SK-N-SH treated with all-trans-retinoic acid at 6 μM for 48 hours (cell line): Measurements from ENCODE around the gene SCAP.

Source experiments
- CREB5 ChIP-seq: fragments of 250-450 bp; sonication (Bioruptor Pico); IDR thresholded peaks from 2 replicates; pipeline ENCODE4 v1.5.1; 2020; ENCODE audit warnings: low read depth, mild to moderate bottlenecking, moderate library complexity
- GLIS3 ChIP-seq: fragments of 250-450 bp; sonication (Bioruptor Pico); IDR thresholded peaks from 2 replicates; pipeline ENCODE4 v1.5.0; 2020; ENCODE audit warnings: mild to moderate bottlenecking, moderate library complexity
- OSR1 ChIP-seq: fragments of 250-450 bp; sonication (Bioruptor Pico); IDR thresholded peaks from 2 replicates; pipeline ENCODE4 v1.8.0; 2022; ENCODE audit warnings: moderate library complexity, mild to moderate bottlenecking, inconsistent platforms
- PATZ1 ChIP-seq: fragments of 250-450 bp; sonication (Bioruptor Pico); IDR thresholded peaks from 2 replicates; pipeline ENCODE4 v1.8.0; 2020; ENCODE audit warnings: mild to moderate bottlenecking, moderate library complexity, borderline replicate concordance
- POU6F1 ChIP-seq: fragments of 250-450 bp; sonication (Bioruptor Pico); IDR thresholded peaks from 2 replicates; pipeline ENCODE4 v1.8.0; 2021; ENCODE audit warnings: low read depth, mild to moderate bottlenecking, moderate library complexity, borderline replicate concordance
- PPARA ChIP-seq: fragments of 250-450 bp; sonication (Bioruptor Pico); IDR thresholded peaks from 2 replicates; pipeline ENCODE4 v1.5.0; 2020; ENCODE audit warnings: mild to moderate bottlenecking, borderline replicate concordance
- TOX ChIP-seq: fragments of 250-450 bp; sonication (Bioruptor Pico); IDR thresholded peaks from 2 replicates; pipeline ENCODE4 v1.8.0; 2021; ENCODE audit warnings: mild to moderate bottlenecking, moderate library complexity, borderline replicate concordance
- TSHZ2 ChIP-seq: fragments of 250-450 bp; sonication (Bioruptor Pico); IDR thresholded peaks from 2 replicates; pipeline ENCODE4 v1.5.0; 2020; ENCODE audit warnings: mild to moderate bottlenecking, moderate library complexity
- ZC3H10 ChIP-seq: fragments of 250-450 bp; sonication (Bioruptor Pico); IDR thresholded peaks from 2 replicates; pipeline ENCODE4 v1.5.1; 2021; ENCODE audit warnings: mild to moderate bottlenecking, moderate library complexity
- ZFP3 ChIP-seq: fragments of 250-450 bp; sonication (Bioruptor Pico); IDR thresholded peaks from 2 replicates; pipeline ENCODE4 v1.5.0; 2020; ENCODE audit warnings: mild to moderate bottlenecking, moderate library complexity
- ZFP30 ChIP-seq: fragments of 450-650 bp; formaldehyde crosslinking; IDR thresholded peaks from 2 replicates; pipeline ENCODE4 v1.5.0; 2022; ENCODE audit warnings: mild to moderate bottlenecking, moderate library complexity
- ZNF70 ChIP-seq: fragments of 450-650 bp; formaldehyde crosslinking; IDR thresholded peaks from 2 replicates; pipeline ENCODE4 v1.5.0; 2020; ENCODE audit warnings: mild to moderate bottlenecking, moderate library complexity
- ZNF8 ChIP-seq: fragments of 450-650 bp; formaldehyde crosslinking; IDR thresholded peaks from 2 replicates; pipeline ENCODE4 v1.5.0; 2020; ENCODE audit warnings: mild to moderate bottlenecking, moderate library complexity

- no peak for TF ChIP-seq ZNF8 (CRISPR knock-in tag)
- TF ChIP-seq OSR1 (CRISPR knock-in tag), result no peak
- no peak for TF ChIP-seq ZNF70 (CRISPR knock-in tag)
- TF ChIP-seq PPARA (CRISPR knock-in tag), result no peak
- TF ChIP-seq TSHZ2 (CRISPR knock-in tag), result no peak
- TF ChIP-seq ZFP3, result no peak
- TF ChIP-seq ZFP30 (CRISPR knock-in tag), result no peak
- TF ChIP-seq TOX (CRISPR knock-in tag), result no peak
- no peak for TF ChIP-seq PATZ1 (CRISPR knock-in tag)
- TF ChIP-seq CREB5 (CRISPR knock-in tag), result no peak
- no peak for TF ChIP-seq GLIS3 (CRISPR knock-in tag)
- TF ChIP-seq ZC3H10 (CRISPR knock-in tag), result no peak
- TF ChIP-seq POU6F1 (CRISPR knock-in tag), result no peak
Observed at GRCh38 chr3:47412842-47413520, 62.8 kb downstream of the SCAP start.
